HepG2 (cell line): ENCODE data around the gene HYAL1. TPM values are rescaled to one million over a fixed set of nuclear protein-coding genes. Genes with fewer than 3 reads are reported as not detected.

Source experiments
- E2F1 ChIP-seq: sonication (generic); formaldehyde crosslinking; IDR thresholded peaks from 2 replicates; pipeline ENCODE4 v1.5.0; 2020; ENCODE audit warnings: missing genetic modification reagents
- HBP1 ChIP-seq: IDR thresholded peaks from 2 replicates; pipeline ENCODE4 v1.6.1; 2016; ENCODE audit warnings: low read depth, control low read depth
- HNRNPH1 ChIP-seq: fragments of 200-400 bp; formaldehyde crosslinking; optimal IDR thresholded peaks from 2 replicates; pipeline ENCODE3; 2017; ENCODE audit warnings: mild to moderate bottlenecking, low read depth, low read length
- MYPOP ChIP-seq: sonication (generic); formaldehyde crosslinking; IDR thresholded peaks from 2 replicates; pipeline ENCODE4 v1.8.1; 2023; ENCODE audit warnings: mild to moderate bottlenecking, moderate library complexity, missing genetic modification reagents
- NR0B2 ChIP-seq: sonication (generic); formaldehyde crosslinking; IDR thresholded peaks from 2 replicates; pipeline ENCODE4 v1.4.0; 2020; ENCODE audit warnings: mild to moderate bottlenecking, missing genetic modification reagents
- RERE ChIP-seq: IDR thresholded peaks from 2 replicates; pipeline ENCODE4 v1.6.1; 2016; ENCODE audit warnings: low read depth, missing genetic modification reagents, missing compliant biosample characterization
- TRIM24 ChIP-seq: sonication (generic); formaldehyde crosslinking; IDR thresholded peaks from 2 replicates; pipeline ENCODE4 v1.8.0; 2022; ENCODE audit warnings: mild to moderate bottlenecking, missing genetic modification reagents
- ZNF281 ChIP-seq: sonication (generic); formaldehyde crosslinking; IDR thresholded peaks from 2 replicates; pipeline ENCODE4 v1.4.0; 2020; ENCODE audit warnings: missing genetic modification reagents, borderline replicate concordance
- ZXDC ChIP-seq: sonication (generic); formaldehyde crosslinking; IDR thresholded peaks from 2 replicates; pipeline ENCODE4 v1.5.0; 2020; ENCODE audit warnings: mild to moderate bottlenecking, missing genetic modification reagents
- polyA plus RNA-seq, 8 experiments: library from polyadenylated mRNA; depleted of rRNA in 3 of 8; stranded (reverse) in 7 of 8; unstranded in 1 of 8; fragments of >200 nt; fragmentation: Illumina TruSeq in 4 of 8; extraction: Trizol in 4 of 8; gene quantifications; 2 replicates each; pipeline versions ENCODE4 v1.2.1 to v1.2.3, GENCODE V29; 2011 to 2016; ENCODE audit warnings: low read depth in 4 of 8, missing spikeins in 1 of 8, mixed read lengths in 1 of 8; ENCODE audit not compliant: insufficient read depth in 1 of 8
- total RNA-seq, 5 experiments: library from RNA; depleted of rRNA; stranded (reverse); fragments of >200 nt; fragmentation: Illumina TruSeq; extraction: Trizol; gene quantifications; 2 replicates each; pipeline ENCODE4 v1.2.3, GENCODE V29; 2016; ENCODE audit warnings: low read depth in 1 of 5

HYAL1 gene
- total and polyA plus RNA-seq, 2 of the 13 experiments (the other 11 are each of a cell fraction or from before 2014, with no cell fraction given) = 76.5 to 193 TPM

GRCh38 chr3:50320853-50321335, 17.5 kb upstream of the HYAL1 start (continued):
- TF ChIP-seq RERE (CRISPR knock-in tag) (0 out of 2 replicates have a peak, but pooled peaks have one; percentile 13), TRIM24 (no peak), HNRNPH1 (no peak), HBP1 (CRISPR knock-in tag) (peak; percentile 55; the same call in 1 of the 2 replicates), NR0B2 (no peak; the same call in 1 of the 2 replicates), ZNF281 (CRISPR knock-in tag) (peak; percentile 82), E2F1 (CRISPR knock-in tag) (0 out of 2 replicates have a peak, but pooled peaks have one; percentile 17), MYPOP (CRISPR knock-in tag) (no peak), ZXDC (0 out of 2 replicates have a peak, but pooled peaks have one; percentile 33)
